Measurements from ENCODE around the gene PSTPIP2. TPM values are rescaled to one million over a fixed set of nuclear protein-coding genes. Genes with fewer than 3 reads are reported as not detected.
"Not testable (repeated sequence)": the region's sequence is repeated elsewhere in the genome, so short reads cannot be mapped to it uniquely, and the experiment has no call there.

The PSTPIP2 gene
- total RNA-seq, 1 experiment from 2014 or later = 3.3 TPM

DNA sequence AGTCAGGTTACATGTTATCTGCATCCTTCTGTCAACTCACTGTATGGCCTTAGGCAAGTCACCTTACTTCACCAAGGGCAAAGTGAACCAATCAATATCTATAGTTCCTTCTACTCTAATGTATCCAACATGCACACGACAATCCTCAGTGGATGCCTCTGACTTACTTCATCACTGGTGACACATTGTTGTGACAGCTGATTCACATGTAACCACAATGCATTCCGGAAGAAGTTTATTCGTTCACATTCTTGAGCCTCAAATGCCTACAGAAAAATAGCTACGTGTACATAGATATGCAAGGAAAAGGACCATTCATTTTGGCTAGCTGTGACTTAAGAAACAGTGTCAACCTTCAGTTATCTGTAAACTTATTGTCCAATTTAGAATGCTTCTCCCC lies 78.6 kb downstream of the PSTPIP2 start:
- Mint-ChIP-seq H3K4me3 (no peak overlapping the region), H3K27me3 (ENCODE audit: low read depth) (no peaks in the 10 kb centered on the region), H3K9me3 (no peaks in the 10 kb centered on the region), H3K4me1 (peaks cover 9% of the 10 kb centered on the region in 2 experiments; a peak in 3 of 4 replicates), H3K27ac (no peak overlapping the region), H3K36me3 (ENCODE audit: insufficient read depth in 1 of 3, low read depth in 3 of 3) (peaks cover 0 to 5% (median 0%) of the 10 kb centered on the region in 3 experiments; a peak in 1 of 7 replicates)
- Histone ChIP-seq H3K27me3 (ENCODE audit: insufficient read depth, low read length) (no peaks in the 10 kb centered on the region), H2BK120ac (ENCODE audit: low read depth, low read length, poor library complexity, severe bottlenecking) (no peak overlapping the region), H2AK5ac (ENCODE audit: insufficient read length, low read length) (no peak overlapping the region), H3K4ac (ENCODE audit: low read depth, low read length) (no peak overlapping the region), H3K27ac (ENCODE audit: insufficient read length, low read depth, low read length) (no peak overlapping the region), H3K56ac (ENCODE audit: insufficient read length, low read depth, low read length) (no peak overlapping the region), H3K4me1 (ENCODE audit: insufficient read depth, low read length) (no peaks in the 10 kb centered on the region; the same call in 1 of the 2 replicates), H2BK5ac (ENCODE audit: insufficient read length, low read length) (no peak overlapping the region), H4K5ac (ENCODE audit: insufficient read length, low read depth, low read length) (no peak overlapping the region), H4K8ac (replicated peaks; ENCODE audit: insufficient read length, low read depth, low read length) (no peak overlapping the region), H3K14ac (ENCODE audit: insufficient read depth, low read length) (no peak overlapping the region), H3K4me2 (ENCODE audit: insufficient read depth, insufficient read length, low read length) (no peak overlapping the region), H2BK15ac (ENCODE audit: low read depth, low read length) (no peak overlapping the region), H3K79me2 (ENCODE audit: insufficient read depth, low read length) (no peaks in the 10 kb centered on the region), H3K9me3 (ENCODE audit: control insufficient read depth, low read depth, low read length) (no peaks in the 10 kb centered on the region), H3K23me2 (ENCODE audit: insufficient read length, low read depth, low read length, poor library complexity, severe bottlenecking) (no peaks in the 10 kb centered on the region), H2BK12ac (ENCODE audit: insufficient read length, low read depth, low read length) (no peak overlapping the region), H4K20me1 (ENCODE audit: control insufficient read depth, insufficient read depth, insufficient read length) (no peaks in the 10 kb centered on the region), H3K79me1 (ENCODE audit: insufficient read depth, low read depth, low read length, poor library complexity, severe bottlenecking) (no peaks in the 10 kb centered on the region), H2AFZ (ENCODE audit: low read length) (no peak overlapping the region), H3K9ac (ENCODE audit: extremely low read depth, insufficient read length, low read length) (no peak overlapping the region), H4K91ac (ENCODE audit: insufficient read length, low read depth, low read length) (no peak overlapping the region), H2BK20ac (ENCODE audit: low read depth, low read length, poor library complexity, severe bottlenecking) (no peak overlapping the region), H3T11ph (ENCODE audit: low read length) (no peak overlapping the region), H3K18ac (ENCODE audit: insufficient read length, low read depth, low read length) (no peak overlapping the region), H3K23ac (ENCODE audit: insufficient read length, low read depth, low read length) (no peak overlapping the region)
- no CpG with 5 or more reads among the region's 4 CpGs for WGBS (ENCODE audit: extremely low coverage, insufficient read length, low lambda C conversion rate)
- TF ChIP-seq, protein P1, sequence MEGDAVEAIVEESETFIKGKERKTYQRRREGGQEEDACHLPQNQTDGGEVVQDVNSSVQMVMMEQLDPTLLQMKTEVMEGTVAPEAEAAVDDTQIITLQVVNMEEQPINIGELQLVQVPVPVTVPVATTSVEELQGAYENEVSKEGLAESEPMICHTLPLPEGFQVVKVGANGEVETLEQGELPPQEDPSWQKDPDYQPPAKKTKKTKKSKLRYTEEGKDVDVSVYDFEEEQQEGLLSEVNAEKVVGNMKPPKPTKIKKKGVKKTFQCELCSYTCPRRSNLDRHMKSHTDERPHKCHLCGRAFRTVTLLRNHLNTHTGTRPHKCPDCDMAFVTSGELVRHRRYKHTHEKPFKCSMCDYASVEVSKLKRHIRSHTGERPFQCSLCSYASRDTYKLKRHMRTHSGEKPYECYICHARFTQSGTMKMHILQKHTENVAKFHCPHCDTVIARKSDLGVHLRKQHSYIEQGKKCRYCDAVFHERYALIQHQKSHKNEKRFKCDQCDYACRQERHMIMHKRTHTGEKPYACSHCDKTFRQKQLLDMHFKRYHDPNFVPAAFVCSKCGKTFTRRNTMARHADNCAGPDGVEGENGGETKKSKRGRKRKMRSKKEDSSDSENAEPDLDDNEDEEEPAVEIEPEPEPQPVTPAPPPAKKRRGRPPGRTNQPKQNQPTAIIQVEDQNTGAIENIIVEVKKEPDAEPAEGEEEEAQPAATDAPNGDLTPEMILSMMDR (conservative IDR thresholded peaks at IDR 0.05) = no peak
- no peak for DNase-seq

DNA sequence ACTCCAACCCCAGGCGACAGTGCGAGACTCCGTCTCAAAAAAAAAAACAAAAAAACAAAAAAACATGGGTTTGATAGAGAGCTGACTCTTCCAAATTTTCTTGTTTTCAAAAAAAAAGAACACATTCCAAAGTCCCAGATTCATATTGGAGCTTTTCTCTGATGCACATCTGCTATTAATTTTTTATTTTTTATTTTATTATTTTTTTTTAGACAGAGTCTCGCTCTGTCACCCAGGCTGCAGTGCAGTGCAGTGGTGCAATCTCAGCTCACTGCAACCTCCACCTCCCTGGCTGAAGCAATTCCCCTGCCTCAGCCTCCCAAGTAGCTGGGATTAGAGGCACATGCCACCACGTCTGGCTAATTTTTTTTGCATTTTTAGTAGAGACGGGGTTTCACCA lies 79.5 kb downstream of the PSTPIP2 start:
- H2BK120ac ChIP-seq (ENCODE audit: low read depth, low read length, poor library complexity, severe bottlenecking); H3K9me3 Mint-ChIP-seq; H4K5ac ChIP-seq (ENCODE audit: insufficient read length, low read depth, low read length); H3K36me3 Mint-ChIP-seq (ENCODE audit: insufficient read depth in 1 of 3, low read depth in 3 of 3); H3K27me3 ChIP-seq (ENCODE audit: insufficient read depth, low read length); H3K27me3 Mint-ChIP-seq (ENCODE audit: low read depth); H2BK5ac ChIP-seq (ENCODE audit: insufficient read length, low read length); H3K56ac ChIP-seq (ENCODE audit: insufficient read length, low read depth, low read length); H3K18ac ChIP-seq (ENCODE audit: insufficient read length, low read depth, low read length); H2AK5ac ChIP-seq (ENCODE audit: insufficient read length, low read length); H3K4me1 Mint-ChIP-seq; H2AFZ ChIP-seq (ENCODE audit: low read length); H2BK12ac ChIP-seq (ENCODE audit: insufficient read length, low read depth, low read length); H2BK20ac ChIP-seq (ENCODE audit: low read depth, low read length, poor library complexity, severe bottlenecking); H3K27ac Mint-ChIP-seq; H3K14ac ChIP-seq (ENCODE audit: insufficient read depth, low read length); DNase-seq; H3K4me3 Mint-ChIP-seq; H3T11ph ChIP-seq (ENCODE audit: low read length); H4K20me1 ChIP-seq (ENCODE audit: control insufficient read depth, insufficient read depth, insufficient read length); H3K4me1 ChIP-seq (ENCODE audit: insufficient read depth, low read length); H3K23ac ChIP-seq (ENCODE audit: insufficient read length, low read depth, low read length); H3K79me2 ChIP-seq (ENCODE audit: insufficient read depth, low read length); H4K91ac ChIP-seq (ENCODE audit: insufficient read length, low read depth, low read length); H3K27ac ChIP-seq (ENCODE audit: insufficient read length, low read depth, low read length); H3K4ac ChIP-seq (ENCODE audit: low read depth, low read length); H4K8ac ChIP-seq (replicated peaks; ENCODE audit: insufficient read length, low read depth, low read length); H3K9me3 ChIP-seq (ENCODE audit: control insufficient read depth, low read depth, low read length); H3K23me2 ChIP-seq (ENCODE audit: insufficient read length, low read depth, low read length, poor library complexity, severe bottlenecking); H3K79me1 ChIP-seq (ENCODE audit: insufficient read depth, low read depth, low read length, poor library complexity, severe bottlenecking); H2BK15ac ChIP-seq (ENCODE audit: low read depth, low read length); H3K4me2 ChIP-seq (ENCODE audit: insufficient read depth, insufficient read length, low read length); H3K9ac ChIP-seq (ENCODE audit: extremely low read depth, insufficient read length, low read length): not testable (repeated sequence)
- WGBS (ENCODE audit: extremely low coverage, insufficient read length, low lambda C conversion rate) = no CpG with 5 or more reads among the region's 6 CpGs
